Measurements from ENCODE around the gene UQCC2.

Gene UQCC2

GRCh38 chr6:33712914-33713313, 1.4 kb upstream of the UQCC2 start:
- H3K36me3 ChIP-seq (ENCODE audit: insufficient read depth, low read length), result peaks cover 25% of the 10 kb centered on the region
- H3K4me1 ChIP-seq (ENCODE audit: insufficient read depth, low read length), result peaks cover 20% of the 10 kb centered on the region
- no peak overlapping the region for H3K9ac ChIP-seq (ENCODE audit: low read depth, low read length)

GRCh38 chr6:33710296-33711121, 991 bp downstream of the UQCC2 start:
- Histone ChIP-seq H3K9me3 (ENCODE audit: control insufficient read depth, insufficient read depth, low read length) (no peaks in the 10 kb centered on the region), H3K9ac (ENCODE audit: low read depth, low read length) (peak overlapping the region; percentile 83), H3K4me1 (ENCODE audit: insufficient read depth, low read length) (peaks cover 7% of the 10 kb centered on the region; the same call in 1 of the 2 replicates), H3K36me3 (ENCODE audit: insufficient read depth, low read length) (peaks cover 26% of the 10 kb centered on the region)

More at GRCh38 chr6:33712914-33713313, 1.4 kb upstream of the UQCC2 start:
- H3K9me3 ChIP-seq (ENCODE audit: control insufficient read depth, insufficient read depth, low read length), result no peaks in the 10 kb centered on the region

GRCh38 chr6:33709605-33710295, 1.8 kb downstream of the UQCC2 start:
- Histone ChIP-seq H3K36me3 (ENCODE audit: insufficient read depth, low read length) (peaks cover 26% of the 10 kb centered on the region), H3K9ac (ENCODE audit: low read depth, low read length) (no peak overlapping the region), H3K9me3 (ENCODE audit: control insufficient read depth, insufficient read depth, low read length) (no peaks in the 10 kb centered on the region), H3K4me1 (ENCODE audit: insufficient read depth, low read length) (peaks cover 7% of the 10 kb centered on the region; the same call in 1 of the 2 replicates)

GRCh38 chr6:33708516-33709204, 2.8 kb downstream of the UQCC2 start:
- H3K4me1 ChIP-seq (ENCODE audit: insufficient read depth, low read length), result peaks cover 7% of the 10 kb centered on the region; the same call in 1 of the 2 replicates
- no peak overlapping the region for H3K9ac ChIP-seq (ENCODE audit: low read depth, low read length)
- no peaks in the 10 kb centered on the region for H3K9me3 ChIP-seq (ENCODE audit: control insufficient read depth, insufficient read depth, low read length)
- peaks cover 26% of the 10 kb centered on the region for H3K36me3 ChIP-seq (ENCODE audit: insufficient read depth, low read length)

- H3K4me1 ChIP-seq (ENCODE audit: insufficient read depth, low read length), result peaks cover 7% of the 10 kb centered on the region; the same call in 1 of the 2 replicates
- no peaks in the 10 kb centered on the region for H3K9me3 ChIP-seq (ENCODE audit: control insufficient read depth, insufficient read depth, low read length)
- no peak overlapping the region for H3K9ac ChIP-seq (ENCODE audit: low read depth, low read length)
- H3K36me3 ChIP-seq (ENCODE audit: insufficient read depth, low read length), result peaks cover 26% of the 10 kb centered on the region
These were observed 3.7 kb downstream of the UQCC2 start for GRCh38 chr6:33707771-33708170.

- peaks cover 7% of the 10 kb centered on the region; the same call in 1 of the 2 replicates for H3K4me1 ChIP-seq (ENCODE audit: insufficient read depth, low read length)
- peaks cover 26% of the 10 kb centered on the region for H3K36me3 ChIP-seq (ENCODE audit: insufficient read depth, low read length)
- H3K9me3 ChIP-seq (ENCODE audit: control insufficient read depth, insufficient read depth, low read length), result no peaks in the 10 kb centered on the region
- H3K9ac ChIP-seq (ENCODE audit: low read depth, low read length), result no peak overlapping the region
These were observed 5.4 kb downstream of the UQCC2 start for GRCh38 chr6:33705955-33706725.

- peaks cover 1% of the 10 kb centered on the region; the same call in 1 of the 2 replicates for H3K4me1 ChIP-seq (ENCODE audit: insufficient read depth, low read length)
- peaks cover 23% of the 10 kb centered on the region for H3K36me3 ChIP-seq (ENCODE audit: insufficient read depth, low read length)
- H3K9ac ChIP-seq (ENCODE audit: low read depth, low read length), result no peak overlapping the region
- no peaks in the 10 kb centered on the region for H3K9me3 ChIP-seq (ENCODE audit: control insufficient read depth, insufficient read depth, low read length)
These were observed 6.1 kb downstream of the UQCC2 start for GRCh38 chr6:33705268-33705885.

- peaks cover 3% of the 10 kb centered on the region; the same call in 1 of the 2 replicates for H3K4me1 ChIP-seq (ENCODE audit: insufficient read depth, low read length)
- H3K36me3 ChIP-seq (ENCODE audit: insufficient read depth, low read length), result peaks cover 19% of the 10 kb centered on the region
- no peak overlapping the region for H3K9ac ChIP-seq (ENCODE audit: low read depth, low read length)
- H3K9me3 ChIP-seq (ENCODE audit: control insufficient read depth, insufficient read depth, low read length), result no peaks in the 10 kb centered on the region
These were observed 7.1 kb downstream of the UQCC2 start for GRCh38 chr6:33704215-33705066.

GRCh38 chr6:33702345-33702977, 9.0 kb downstream of the UQCC2 start:
- peaks cover 6% of the 10 kb centered on the region; the same call in 1 of the 2 replicates for H3K4me1 ChIP-seq (ENCODE audit: insufficient read depth, low read length)
- H3K36me3 ChIP-seq (ENCODE audit: insufficient read depth, low read length), result peaks cover 22% of the 10 kb centered on the region

GRCh38 chr6:33700391-33701050, 11.0 kb downstream of the UQCC2 start:
- Histone ChIP-seq H3K9me3 (ENCODE audit: control insufficient read depth, insufficient read depth, low read length) (no peaks in the 10 kb centered on the region), H3K36me3 (ENCODE audit: insufficient read depth, low read length) (peaks cover 30% of the 10 kb centered on the region), H3K4me1 (ENCODE audit: insufficient read depth, low read length) (peaks cover 12% of the 10 kb centered on the region; the same call in 1 of the 2 replicates), H3K9ac (ENCODE audit: low read depth, low read length) (no peak overlapping the region)

More at GRCh38 chr6:33702345-33702977, 9.0 kb downstream of the UQCC2 start:
- no peak overlapping the region for H3K9ac ChIP-seq (ENCODE audit: low read depth, low read length)
- no peaks in the 10 kb centered on the region for H3K9me3 ChIP-seq (ENCODE audit: control insufficient read depth, insufficient read depth, low read length)

- Histone ChIP-seq H3K36me3 (ENCODE audit: insufficient read depth, low read length) (peaks cover 30% of the 10 kb centered on the region), H3K9ac (ENCODE audit: low read depth, low read length) (no peak overlapping the region), H3K9me3 (ENCODE audit: control insufficient read depth, insufficient read depth, low read length) (no peaks in the 10 kb centered on the region), H3K4me1 (ENCODE audit: insufficient read depth, low read length) (peaks cover 12% of the 10 kb centered on the region; the same call in 1 of the 2 replicates)
These were observed 11.8 kb downstream of the UQCC2 start for GRCh38 chr6:33699739-33700138.

- no peaks in the 10 kb centered on the region for H3K9me3 ChIP-seq (ENCODE audit: control insufficient read depth, insufficient read depth, low read length)
- peaks cover 30% of the 10 kb centered on the region for H3K36me3 ChIP-seq (ENCODE audit: insufficient read depth, low read length)
- peaks cover 12% of the 10 kb centered on the region; the same call in 1 of the 2 replicates for H3K4me1 ChIP-seq (ENCODE audit: insufficient read depth, low read length)
- H3K9ac ChIP-seq (ENCODE audit: low read depth, low read length), result no peak overlapping the region
These were observed 12.4 kb downstream of the UQCC2 start for GRCh38 chr6:33699131-33699530.
